HG03460 (cell line): ENCODE data around the gene KLF11.
"Not testable (repeated sequence)": the region's sequence is repeated elsewhere in the genome, so short reads cannot be mapped to it uniquely, and the experiment has no call there.

Experiments
- ATAC-seq: cut with Tn5 transposase; IDR thresholded peaks from one replicate; pipeline ENCODE4 v1.9.1; 2021; ENCODE audit not compliant: unreplicated experiment

The KLF11 gene

GRCh38 chr2:10083692-10084211 is 40.4 kb downstream of the KLF11 start:
- peak; percentile 27 for ATAC-seq

DNA sequence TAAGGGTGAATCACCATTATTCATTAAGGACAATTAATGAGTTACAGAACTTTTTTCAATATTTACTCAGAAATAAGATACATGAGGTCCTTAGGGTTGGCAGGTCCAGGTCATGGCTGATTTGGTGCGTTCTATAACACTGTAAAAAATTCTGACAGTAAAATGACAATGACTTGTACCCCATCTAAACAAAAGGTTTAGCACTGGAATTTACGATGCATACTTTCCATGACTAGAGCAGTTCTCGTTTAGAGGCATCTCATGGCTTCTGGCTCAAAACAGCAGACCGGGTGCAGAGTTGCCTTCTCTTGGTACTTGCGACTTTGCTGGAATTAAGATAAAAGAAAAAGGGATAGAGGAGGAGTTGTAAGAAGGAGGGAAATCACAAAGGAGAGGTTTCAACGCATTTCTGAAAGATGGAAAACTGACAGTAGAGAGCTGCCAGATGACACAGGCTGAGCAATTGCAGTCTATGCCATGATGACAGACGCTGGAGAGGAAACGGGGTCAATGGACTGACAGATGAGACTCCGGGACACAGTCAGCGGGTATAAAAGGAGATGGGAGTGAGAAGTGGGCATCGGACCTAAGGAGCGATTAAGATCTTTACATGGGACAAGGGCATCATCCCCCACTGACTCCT is 41.0 kb downstream of the KLF11 start:
- no peak for ATAC-seq

DNA sequence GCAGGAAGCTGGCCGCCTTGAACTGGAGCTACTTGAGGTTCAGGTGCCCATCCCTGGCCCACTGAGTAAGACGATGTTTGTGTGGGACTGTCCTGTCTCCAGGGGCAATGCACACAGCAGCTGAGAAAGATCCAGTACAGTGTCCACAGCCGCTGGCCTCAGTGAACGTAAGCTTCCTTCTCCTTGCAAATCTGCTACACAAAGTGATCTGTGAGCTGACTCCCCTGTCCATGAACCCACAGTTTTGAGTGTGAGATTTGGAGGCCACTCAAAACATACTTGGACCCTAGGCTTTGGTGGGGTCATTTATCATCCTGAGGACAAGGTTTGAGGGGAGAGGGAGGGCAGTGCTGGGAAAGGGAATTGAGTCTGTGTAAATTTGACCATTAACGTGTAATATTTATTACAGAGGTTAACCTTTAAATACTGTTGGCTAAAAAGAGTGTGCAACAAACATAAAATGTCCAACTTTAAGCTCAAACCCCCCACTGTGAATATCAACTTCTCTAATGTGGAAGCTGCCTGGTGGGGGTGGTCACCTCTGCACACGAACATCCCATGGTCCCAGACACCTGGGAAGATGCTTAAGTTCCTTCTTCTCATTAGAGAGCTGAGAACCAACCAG is 41.8 kb downstream of the KLF11 start:
- ATAC-seq = no peak

DNA sequence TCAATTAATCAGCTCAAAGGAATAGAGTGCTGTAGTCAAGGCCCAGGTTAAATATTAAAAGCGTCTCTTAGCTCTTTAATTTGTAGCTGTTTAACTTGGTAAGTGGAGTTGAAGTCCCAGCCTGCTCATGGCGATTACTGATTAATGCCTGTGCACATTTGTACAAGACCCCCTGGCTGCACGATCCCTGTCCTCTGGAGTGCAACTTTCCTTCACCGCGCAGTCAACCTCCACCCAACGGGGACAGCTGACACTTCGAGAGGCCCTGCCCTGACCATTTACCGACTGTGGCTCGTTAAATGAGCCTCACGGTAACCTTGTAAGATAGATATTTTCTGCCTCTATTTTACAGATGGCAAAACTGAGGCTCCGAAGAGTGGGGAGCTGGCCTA is 42.3 kb downstream of the KLF11 start:
- ATAC-seq = no peak

- ATAC-seq = no peak
These were observed 43.6 kb downstream of the KLF11 start for GRCh38 chr2:10086950-10087349.

- no peak for ATAC-seq
These were observed 44.0 kb downstream of the KLF11 start for GRCh38 chr2:10087360-10087759.

DNA sequence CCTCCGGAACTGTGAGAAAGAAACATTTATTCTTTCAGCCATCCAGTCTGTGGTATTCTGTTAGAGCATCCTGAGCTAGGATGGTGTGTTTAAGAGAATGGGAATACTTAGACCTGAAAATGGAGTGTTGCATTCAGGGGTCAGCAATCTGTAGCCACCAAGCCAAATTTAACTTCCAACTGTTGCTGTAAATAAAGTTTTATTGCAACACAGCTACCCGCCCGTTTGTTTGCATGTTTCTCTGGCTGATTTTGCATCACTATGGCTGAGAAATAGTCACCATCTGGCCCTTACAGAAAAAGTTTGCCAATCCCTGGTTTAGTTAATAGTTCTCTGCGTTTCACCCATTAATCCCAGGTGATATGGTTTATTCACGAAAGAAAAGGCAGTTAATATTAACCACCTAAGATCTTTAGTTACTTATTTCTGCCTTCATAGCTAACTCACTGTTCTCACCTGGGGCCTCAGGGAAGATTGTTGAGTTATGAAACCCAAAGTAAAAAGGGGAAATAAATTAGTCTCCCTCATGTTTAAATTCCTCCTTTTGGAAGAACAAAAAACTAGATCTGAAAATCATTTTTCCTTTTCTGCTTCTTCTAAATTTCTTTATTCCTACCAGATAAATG is 46.3 kb downstream of the KLF11 start:
- peak; percentile 56 for ATAC-seq

- ATAC-seq = peak; percentile 37
These were observed 48.0 kb downstream of the KLF11 start for GRCh38 chr2:10091182-10091888.

DNA sequence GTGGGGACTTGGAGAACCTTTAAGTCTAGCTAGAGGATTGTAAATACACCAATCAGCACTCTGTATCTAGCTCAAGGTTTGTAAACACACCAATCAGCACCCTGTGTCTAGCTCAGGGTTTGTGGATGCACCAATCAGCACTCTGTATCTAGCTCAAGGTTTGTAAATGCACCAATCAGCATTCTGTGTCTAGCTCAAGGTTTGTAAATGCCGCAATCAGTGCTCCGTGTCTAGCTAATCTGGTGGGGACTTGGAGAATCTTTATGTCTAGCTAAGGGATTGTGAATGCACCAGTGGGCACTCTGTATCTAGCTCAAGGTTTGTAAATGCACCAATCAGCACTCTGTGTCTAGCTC is 48.5 kb downstream of the KLF11 start:
- ATAC-seq = not testable (repeated sequence)

GRCh38 chr2:10094271-10094814 is 51.0 kb downstream of the KLF11 start:
- ATAC-seq = no peak

GRCh38 chr2:10095175-10095574 is 51.8 kb downstream of the KLF11 start:
- ATAC-seq = no peak

GRCh38 chr2:10096641-10097040 is 53.3 kb downstream of the KLF11 start:
- ATAC-seq = no peak

DNA sequence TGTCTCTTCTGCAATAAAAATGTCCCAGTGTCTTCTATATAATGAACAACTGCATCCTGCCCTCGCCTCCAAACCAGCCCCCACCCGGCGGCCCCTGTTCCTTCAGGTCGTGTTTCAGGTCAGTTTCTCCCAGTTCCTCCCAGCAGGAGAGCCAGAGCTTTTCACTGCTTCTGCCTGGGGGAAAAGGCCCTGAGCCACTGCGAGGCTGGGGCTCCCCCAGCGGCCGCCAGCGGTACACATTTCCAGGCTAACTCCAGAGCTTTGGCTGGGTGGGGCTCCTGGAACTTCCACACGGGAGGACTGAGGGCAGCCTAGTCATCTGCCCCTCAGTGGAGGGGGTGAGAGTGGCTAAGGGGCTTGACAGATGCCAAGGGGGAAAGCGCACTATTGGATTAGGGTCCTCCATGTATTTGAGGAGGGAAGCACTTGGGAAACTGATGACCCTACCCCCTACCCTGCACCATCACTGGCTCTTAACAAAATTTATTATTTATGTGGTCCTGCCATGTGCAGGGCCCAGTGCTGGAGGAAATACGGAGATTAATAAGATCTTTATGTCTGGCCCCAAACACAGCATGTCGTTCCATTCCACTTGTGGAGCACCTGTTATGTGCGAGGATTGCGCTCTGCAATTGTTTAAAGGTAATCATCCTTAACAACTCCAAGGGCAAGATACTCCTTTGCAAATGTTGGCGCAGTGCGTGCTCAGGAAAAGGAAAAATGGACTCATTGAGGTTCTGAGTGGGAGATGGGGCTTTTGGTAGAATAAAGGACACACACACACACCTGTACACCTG is 54.2 kb downstream of the KLF11 start:
- ATAC-seq = peak; percentile 79

- ATAC-seq = no peak
These were observed 58.1 kb downstream of the KLF11 start for GRCh38 chr2:10101491-10101890.

DNA sequence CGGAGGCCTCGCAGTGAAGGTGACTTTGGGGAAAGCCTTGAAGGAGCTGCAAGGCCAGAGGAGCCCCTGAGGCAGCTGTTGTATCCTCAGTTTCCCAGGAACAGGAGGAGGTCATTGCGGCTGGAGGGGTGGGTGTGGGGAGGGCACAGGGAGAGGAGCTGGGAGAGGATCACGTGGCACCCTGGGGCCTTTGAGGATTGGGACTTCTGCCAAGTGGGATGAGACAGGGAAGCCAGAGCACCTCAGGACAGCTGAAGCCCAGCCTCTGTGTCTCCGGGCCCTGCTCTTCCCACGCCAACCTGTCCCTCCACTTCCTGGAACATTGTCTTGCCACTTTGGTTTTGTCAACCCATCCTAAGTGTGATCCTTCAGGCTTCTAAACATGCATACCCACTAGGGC is 59.8 kb downstream of the KLF11 start:
- no peak for ATAC-seq
